Gastrocnemius medialis (tissue), 4 donors: ENCODE measurements around the gene CIT. TPM values are rescaled to one million over a fixed set of nuclear protein-coding genes. Genes with fewer than 3 reads are reported as not detected.

Source experiments
- microRNA counts, 2 donors: library from miRNA; unstranded; fragments of <30 nt; microRNA quantifications; one replicate each; lab custom pipeline; 2016
- microRNA-seq, 2 donors: library from miRNA; unstranded; fragments of <30 nt; microRNA quantifications; one replicate each; pipeline ENCODE4, GENCODE V29; 2016; ENCODE audit warnings: borderline replicate concordance in 2 of 2
- total RNA-seq, 4 donors: library from RNA; depleted of rRNA; stranded (reverse); fragments of >200 nt; gene quantifications; one replicate each; pipeline versions ENCODE4 v1.1.0 to v1.2.3, GENCODE V29; 2016

The CIT gene
- total RNA-seq, 4 donors from 2014 or later, result 0.05 to 4.0 (median 1.5) TPM

MicroRNA genes within 50 kb of the gene (microRNA counts, 767-probe panel; counts per million panel counts)
- 356 to 448 counts per million in 2 donors for microRNA hsa-miR-1178 (lab: Ali Mortazavi, UCI)

Small RNA genes lying within 50 kb of the gene (microRNA-seq; reads per million reads assigned to microRNA genes)
- gene MIR1178, result 0 reads per million in 2 donors

Other genes starting within 250 kb of the CIT start
- 10 to 100 TPM in 3 of 4 donors, 1 to 10 TPM in 1; 7.1 to 21.0 (median 17.6) TPM for gene PRKAB1, start 209.2 kb downstream of the CIT start, total RNA-seq
- gene BICDL1, start 111.9 kb upstream of the CIT start, total RNA-seq, result 1 to 10 TPM in 1 of 4 donors, under 1 TPM in 1, not detected in 2; 0.93 to 1.4 TPM
- gene RAB35, start 239.4 kb upstream of the CIT start, total RNA-seq, result 10 to 100 TPM; 12.3 to 30.7 (median 16.9) TPM